Raji (cell line): Measurements from ENCODE around the gene HSPA4L.

Experiments
- POLR2A ChIP-seq: IDR thresholded peaks from 2 replicates; pipeline ENCODE4 v1.6.1; 2011; ENCODE audit warnings: low read depth, low read length, control low read depth; ENCODE audit not compliant: insufficient read depth

Gene HSPA4L

DNA sequence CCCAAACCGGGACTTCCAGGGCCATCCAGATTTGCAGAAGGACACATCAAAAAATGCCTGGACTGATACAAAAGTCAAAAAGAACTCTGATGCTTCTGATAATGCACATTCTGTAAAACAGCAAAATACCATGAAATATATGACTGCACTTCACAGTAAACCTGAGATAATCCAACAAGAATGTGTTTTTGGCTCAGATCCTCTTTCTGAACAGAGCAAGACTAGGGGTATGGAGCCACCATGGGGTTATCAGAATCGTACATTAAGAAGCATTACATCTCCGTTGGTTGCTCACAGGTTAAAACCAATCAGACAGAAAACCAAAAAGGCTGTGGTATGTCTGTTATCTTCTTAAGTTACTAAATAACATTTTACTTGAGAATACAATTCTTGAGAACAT is 107.8 kb downstream of the HSPA4L start:
- no peak for TF ChIP-seq POLR2A
